Adrenal gland (tissue), 12 donors: ENCODE measurements around the gene CDK16. TPM values are rescaled to one million over a fixed set of nuclear protein-coding genes. Genes with fewer than 3 reads are reported as not detected.

Experiments
- DNase-seq, 7 donors: peaks; one replicate each; pipeline ENCODE4 v3.0.0-alpha.2; 2019 to 2020
- H3K27ac ChIP-seq, 5 donors: fragments of 200-600 bp; sonication (generic) in 4 of 5; 1 replicate in 3 of 5; 2 replicates in 2 of 5; pipeline versions ENCODE4 v1.5.1 to v1.8.0; 2016 to 2020; ENCODE audit warnings: mild to moderate bottlenecking in 1 of 5
- H3K27me3 ChIP-seq: fragments of 200-600 bp; 2 replicates; pipeline ENCODE4 v1.8.0; 2021
- H3K36me3 ChIP-seq, 2 donors: fragments of 200-600 bp; replicated peaks in 1 of 2; 1 replicate in 1 of 2; 2 replicates in 1 of 2; pipeline versions ENCODE4 v1.5.1 to v1.8.0; 2018 to 2022
- H3K4me1 ChIP-seq, 2 donors: fragments of 200-600 bp; replicated peaks in 1 of 2; 1 replicate in 1 of 2; 2 replicates in 1 of 2; pipeline versions ENCODE4 v1.5.1 to v1.8.0; 2018 to 2021
- H3K4me3 ChIP-seq, 4 donors: fragments of 200-600 bp; sonication (generic) in 3 of 4; one replicate each; pipeline ENCODE4 v1.5.1; 2016 to 2018
- H3K9me3 ChIP-seq, 3 donors: fragments of 200-600 bp; sonication (generic) in 1 of 3; replicated peaks in 1 of 3; 1 replicate in 2 of 3; 2 replicates in 1 of 3; pipeline versions ENCODE4 v1.5.1 to v1.8.0; 2016 to 2021
- POLR2A ChIP-seq, 2 donors: fragments of 450-650 bp; IDR thresholded peaks; one replicate each; pipeline ENCODE4 v1.6.1; 2017; ENCODE audit warnings: antibody characterized with exemption in 2 of 2, mild to moderate bottlenecking in 2 of 2, moderate library complexity in 1 of 2
- WGBS, 4 donors: extraction: QIAGEN DNeasy Blood & Tissue Kit in 2 of 4; methylation state at CpG; one replicate each; pipeline versions ENCODE4 v1.1.5 to v1.1.7; 2013 to 2017; 5-methylcytosine and 5-hydroxymethylcytosine counted together
- intact Hi-C, 2 donors: fragments of 100-400 bp; cut with DNase I; formaldehyde crosslinking; loops; one replicate each; pipeline versions ENCODE4 v1.14.1 to v1.15.0; 2022 to 2023
- polyA plus RNA-seq, 3 donors: library from polyadenylated mRNA; stranded (reverse); fragments of 200-250 nt in 2 of 3; fragments of 350-450 nt in 1 of 3; fragmentation: Illumina TruSeq in 1 of 3; extraction: RNeasy Lipid Tissue Mini Kit (QIAGEN cat#74804) in 1 of 3; gene quantifications; one replicate each; pipeline ENCODE4 v1.2.3, GENCODE V29; 2013 to 2014
- total RNA-seq, 9 donors: library from RNA; depleted of rRNA in 4 of 9; stranded (reverse); fragments of >200 nt in 4 of 9; fragments of 120-200 nt in 1 of 9; fragmentation: NEBNext Ultra II Directional in 1 of 9; extraction: Animal tissue kit (Norgen Biotek cat#: 25700) in 1 of 9; gene quantifications; one replicate each; pipeline versions ENCODE4 v1.1.0 to v1.2.4, GENCODE V29; 2013 to 2023
- TF ChIP-seq, protein P1 (sequence below), 6 experiments: fragments of 450-650 bp in 4 of 6; fragments of 200-600 bp in 2 of 6; sonication (generic) in 1 of 6; IDR thresholded peaks; 1 replicate in 5 of 6; 2 replicates in 1 of 6; pipeline versions ENCODE4 v1.5.1 to v1.8.0; 2016 to 2021; ENCODE audit warnings: antibody characterized with exemption in 6 of 6, mild to moderate bottlenecking in 2 of 6, moderate library complexity in 1 of 6
- donor health status: healthy with polysubstance abuse.
- donor health status: Bipolar disorder and iron deficiency.
- donor health status: DM: yes; HTN: yes; CAD: no.
- donor health status: DM: no; HTN: no; CAD: no.
- donor health status: DM: no; HTN: no; CAD: no.
- donor health status: DM: yes; HTN: yes; CAD: no.

CDK16 gene
- total and polyA plus RNA-seq, 12 donors: 50.5 to 187 (median 115) TPM

DNA sequence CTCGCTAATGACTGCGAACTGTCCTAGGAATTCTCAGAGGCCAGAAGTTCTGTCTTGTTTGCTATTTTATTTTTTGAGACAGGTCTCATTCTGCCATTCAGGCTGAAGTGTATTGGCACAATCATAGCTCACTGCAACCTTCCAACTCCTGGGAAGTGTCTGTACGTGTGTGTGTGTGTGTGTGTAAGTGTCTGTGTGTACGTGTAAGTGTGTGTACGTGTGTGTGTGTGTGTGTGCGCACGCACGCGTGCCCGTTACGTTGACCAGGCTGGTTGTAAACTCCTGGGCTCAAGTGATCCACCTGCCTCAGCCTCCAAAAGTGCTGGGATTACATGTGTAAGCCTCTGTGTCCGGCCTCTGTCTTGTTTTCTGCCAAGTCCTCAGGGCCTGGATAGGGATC is 10.4 kb upstream of the CDK16 start:
- peaks cover 0 to 97% of the 10 kb centered on the region in 2 donors for H3K36me3 ChIP-seq
- intact Hi-C loops: no loop called here
- TF ChIP-seq, protein P1, sequence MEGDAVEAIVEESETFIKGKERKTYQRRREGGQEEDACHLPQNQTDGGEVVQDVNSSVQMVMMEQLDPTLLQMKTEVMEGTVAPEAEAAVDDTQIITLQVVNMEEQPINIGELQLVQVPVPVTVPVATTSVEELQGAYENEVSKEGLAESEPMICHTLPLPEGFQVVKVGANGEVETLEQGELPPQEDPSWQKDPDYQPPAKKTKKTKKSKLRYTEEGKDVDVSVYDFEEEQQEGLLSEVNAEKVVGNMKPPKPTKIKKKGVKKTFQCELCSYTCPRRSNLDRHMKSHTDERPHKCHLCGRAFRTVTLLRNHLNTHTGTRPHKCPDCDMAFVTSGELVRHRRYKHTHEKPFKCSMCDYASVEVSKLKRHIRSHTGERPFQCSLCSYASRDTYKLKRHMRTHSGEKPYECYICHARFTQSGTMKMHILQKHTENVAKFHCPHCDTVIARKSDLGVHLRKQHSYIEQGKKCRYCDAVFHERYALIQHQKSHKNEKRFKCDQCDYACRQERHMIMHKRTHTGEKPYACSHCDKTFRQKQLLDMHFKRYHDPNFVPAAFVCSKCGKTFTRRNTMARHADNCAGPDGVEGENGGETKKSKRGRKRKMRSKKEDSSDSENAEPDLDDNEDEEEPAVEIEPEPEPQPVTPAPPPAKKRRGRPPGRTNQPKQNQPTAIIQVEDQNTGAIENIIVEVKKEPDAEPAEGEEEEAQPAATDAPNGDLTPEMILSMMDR (IDR thresholded peaks at IDR 0.05): no peak
- TF ChIP-seq POLR2A (IDR thresholded peaks at IDR 0.05): no peak
- no peak overlapping the region for H3K4me3 ChIP-seq
- no peaks in the 10 kb centered on the region for H3K27me3 ChIP-seq
- 76 to 88% (median 84%) methylated on average over 8 to 12 of the region's 12 CpGs for WGBS, 4 donors
- H3K4me1 ChIP-seq: no peaks in the 10 kb centered on the region
- no peak overlapping the region for H3K27ac ChIP-seq
- no peak for DNase-seq
- no peaks in the 10 kb centered on the region for H3K9me3 ChIP-seq

DNA sequence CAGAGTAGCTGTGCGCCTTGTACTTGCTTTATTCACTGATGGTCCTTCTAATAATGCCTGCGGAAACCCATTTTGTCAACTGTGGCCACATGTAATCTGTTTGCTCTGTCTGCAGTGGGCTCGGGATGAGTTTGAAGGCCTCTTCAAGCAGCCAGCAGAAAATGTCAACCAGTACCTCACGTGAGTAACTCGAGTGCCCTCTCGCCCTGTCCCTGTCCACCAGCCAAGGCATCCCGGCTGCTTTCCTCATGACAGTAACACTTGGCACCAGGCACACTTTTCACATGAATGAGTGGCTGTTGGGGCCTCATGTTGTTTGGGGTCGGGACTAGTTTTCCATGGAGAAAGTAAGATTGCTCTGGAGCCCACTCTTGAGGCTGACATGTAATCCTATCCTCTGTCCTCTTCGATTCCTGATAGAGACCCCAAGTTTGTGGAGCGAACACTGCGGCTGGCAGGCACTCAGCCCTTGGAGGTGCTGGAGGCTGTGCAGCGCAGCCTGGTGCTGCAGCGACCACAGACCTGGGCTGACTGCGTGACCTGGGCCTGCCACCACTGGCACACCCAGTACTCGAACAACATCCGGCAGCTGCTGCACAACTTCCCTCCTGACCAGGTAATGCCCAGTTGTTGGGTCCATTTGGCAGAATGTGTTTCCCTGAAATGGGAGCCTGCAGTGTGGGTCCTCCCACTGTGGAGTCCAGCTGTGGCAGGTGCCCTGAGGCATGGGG is 8.8 kb upstream of the CDK16 start:
- WGBS, 4 donors: 45 to 86% (median 82%) methylated on average over 6 to 16 of the region's 16 CpGs
- H3K36me3 ChIP-seq: peaks cover 0 to 97% of the 10 kb centered on the region in 2 donors
- intact Hi-C loops: no loop called here

DNA sequence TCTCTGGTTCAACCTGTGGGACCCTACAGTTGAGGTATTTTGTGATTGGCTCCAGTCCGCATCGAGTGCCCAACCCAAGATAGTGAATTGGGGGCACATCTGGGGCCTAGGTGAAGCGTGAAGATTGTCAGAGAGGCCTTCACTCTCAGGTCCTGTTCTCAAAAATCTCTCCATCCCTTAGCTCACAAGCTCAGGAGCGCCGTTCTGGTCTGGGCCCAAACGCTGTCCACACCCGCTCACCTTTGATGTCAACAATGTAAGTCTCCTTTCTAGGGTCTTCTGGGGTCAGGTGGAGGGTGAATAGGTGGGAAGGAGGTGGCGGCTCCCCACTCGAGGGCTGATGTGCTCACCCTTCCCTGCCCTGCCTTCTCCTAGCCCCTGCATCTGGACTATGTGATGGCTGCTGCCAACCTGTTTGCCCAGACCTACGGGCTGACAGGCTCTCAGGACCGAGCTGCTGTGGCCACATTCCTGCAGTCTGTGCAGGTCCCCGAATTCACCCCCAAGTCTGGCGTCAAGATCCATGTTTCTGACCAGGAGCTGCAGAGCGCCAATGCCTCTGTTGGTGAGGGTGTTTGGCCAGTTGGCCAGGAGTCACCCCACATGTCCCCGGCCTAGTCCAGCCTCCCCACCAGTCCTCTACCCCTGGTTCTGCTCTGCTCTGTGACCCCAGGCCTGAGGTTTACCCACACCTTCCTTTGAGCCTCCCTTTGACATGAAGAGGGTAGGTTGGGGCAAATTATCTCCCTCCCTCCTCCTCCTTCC is 7.6 kb upstream of the CDK16 start:
- Histone ChIP-seq H3K36me3 (peaks cover 0 to 97% of the 10 kb centered on the region in 2 donors), H3K27ac (no peak overlapping the region), H3K4me1 (no peaks in the 10 kb centered on the region), H3K4me3 (no peak overlapping the region), H3K27me3 (no peaks in the 10 kb centered on the region), H3K9me3 (no peaks in the 10 kb centered on the region)
- WGBS, 4 donors: 85 to 93% (median 88%) methylated on average over 3 to 15 of the region's 15 CpGs
- TF ChIP-seq, protein P1 (IDR thresholded peaks at IDR 0.05): no peak
- no peak for TF ChIP-seq POLR2A (IDR thresholded peaks at IDR 0.05)
- DNase-seq: no peak
- intact Hi-C loops: no loop called here

More for the DNA sequence above, 8.8 kb upstream of the CDK16 start:
- Histone ChIP-seq H3K4me1 (no peaks in the 10 kb centered on the region), H3K27ac (peak overlapping the region in 1 of 5 donors; percentile 6), H3K4me3 (no peak overlapping the region), H3K9me3 (no peaks in the 10 kb centered on the region), H3K27me3 (no peaks in the 10 kb centered on the region)
- TF ChIP-seq POLR2A (IDR thresholded peaks at IDR 0.05): no peak
- TF ChIP-seq, protein P1 (IDR thresholded peaks at IDR 0.05): no peak
- peak in 2 of 7 donors; percentile 47 to 59 for DNase-seq
